A172 (cell line): ENCODE results near the gene BACH2. TPM values are rescaled to one million over a fixed set of nuclear protein-coding genes. Genes with fewer than 3 reads are reported as not detected.
"Not testable (repeated sequence)": the region's sequence is repeated elsewhere in the genome, so short reads cannot be mapped to it uniquely, and the experiment has no call there.

Source experiments
- DNase-seq: peaks from one replicate; pipeline ENCODE4 v3.0.0-alpha.2; 2015; ENCODE audit warnings: low spot score
- total RNA-seq: library from RNA; depleted of rRNA; stranded (reverse); fragments of >200 nt; shearing (Covaris generic); gene quantifications from 2 replicates; pipeline ENCODE4 v1.2.3, GENCODE V29; 2014

The BACH2 gene
- total RNA-seq, 1 experiment from 2014 or later = 0.03 TPM

DNA sequence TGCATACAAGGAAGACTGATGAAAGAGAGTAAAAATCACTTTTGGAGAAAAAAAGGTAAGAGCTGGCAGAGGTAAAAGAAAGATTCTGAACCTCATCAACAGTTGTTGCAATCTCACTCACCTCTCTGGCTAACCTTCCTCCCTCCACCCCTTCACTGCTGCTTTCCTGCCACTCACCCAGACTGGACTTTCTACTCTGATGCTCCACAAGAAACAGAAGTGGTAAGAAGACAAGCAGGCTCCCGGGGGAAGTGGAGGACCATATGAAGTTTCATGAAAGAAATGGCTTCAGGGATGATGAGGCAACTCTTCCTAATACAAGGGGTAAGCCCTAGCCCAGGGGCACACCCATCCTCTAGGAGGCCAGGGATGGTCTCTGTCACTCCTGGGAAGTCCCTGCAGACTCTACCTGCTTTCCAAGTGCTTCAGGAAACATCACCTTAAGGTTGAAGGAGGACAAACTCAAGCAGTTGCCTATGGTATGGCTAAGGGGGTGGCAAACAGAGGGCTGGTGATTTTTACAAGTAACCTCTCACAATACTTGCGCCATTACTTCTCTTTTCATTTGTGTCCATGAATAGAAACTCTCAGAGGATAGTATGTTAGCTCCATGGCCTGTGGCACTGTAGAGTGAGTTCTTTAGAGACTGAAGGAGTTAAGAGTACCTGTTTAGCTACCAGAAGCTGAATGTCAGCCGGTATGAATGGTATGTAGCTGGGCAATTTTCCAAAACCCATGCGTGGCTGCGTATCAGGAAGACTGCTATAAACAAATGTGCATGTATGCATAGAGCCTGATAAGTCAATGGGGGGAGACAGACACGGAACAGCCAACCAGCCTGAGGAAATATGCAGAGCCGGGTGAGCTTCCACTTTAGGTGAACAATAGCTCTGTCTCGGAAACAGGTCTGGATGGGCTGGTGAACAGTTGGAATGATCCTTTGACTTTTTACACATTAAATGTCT is 112.0 kb downstream of the BACH2 start:
- peak; percentile 14 for DNase-seq

DNA sequence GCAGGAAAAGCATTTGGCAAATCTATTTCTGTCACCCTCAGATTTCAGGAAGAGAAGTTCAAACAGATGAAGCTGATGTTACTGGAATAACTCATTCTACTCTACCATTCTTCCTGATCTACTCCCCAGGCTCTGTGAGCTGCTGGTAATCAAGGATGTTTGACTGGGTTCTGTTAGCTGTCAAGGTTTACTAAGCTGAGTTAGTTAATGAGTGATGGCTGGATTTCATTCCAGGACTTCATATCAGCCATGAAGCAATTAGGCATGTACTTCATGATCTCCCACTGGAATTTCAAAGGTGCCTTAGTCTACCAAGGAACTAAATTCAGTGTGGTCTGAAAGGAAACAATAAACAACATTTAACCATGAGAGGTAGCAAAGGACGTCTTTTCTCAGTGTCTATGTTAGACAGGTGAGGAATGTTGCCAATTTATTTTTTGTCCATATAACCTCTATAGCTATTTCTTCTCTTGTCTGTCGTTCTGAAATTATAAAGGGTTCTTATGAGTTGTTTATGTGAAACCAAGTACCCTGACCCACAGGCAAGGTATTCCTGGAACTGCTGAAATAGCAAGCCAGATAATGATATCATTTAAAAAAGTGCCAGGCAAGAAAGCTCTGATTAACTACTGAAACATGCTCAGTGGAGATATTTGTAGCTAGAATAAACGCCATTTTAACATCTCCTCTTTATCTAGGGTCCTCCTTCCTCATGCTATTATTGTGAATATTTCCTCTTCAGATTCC is 112.9 kb downstream of the BACH2 start:
- no peak for DNase-seq

DNA sequence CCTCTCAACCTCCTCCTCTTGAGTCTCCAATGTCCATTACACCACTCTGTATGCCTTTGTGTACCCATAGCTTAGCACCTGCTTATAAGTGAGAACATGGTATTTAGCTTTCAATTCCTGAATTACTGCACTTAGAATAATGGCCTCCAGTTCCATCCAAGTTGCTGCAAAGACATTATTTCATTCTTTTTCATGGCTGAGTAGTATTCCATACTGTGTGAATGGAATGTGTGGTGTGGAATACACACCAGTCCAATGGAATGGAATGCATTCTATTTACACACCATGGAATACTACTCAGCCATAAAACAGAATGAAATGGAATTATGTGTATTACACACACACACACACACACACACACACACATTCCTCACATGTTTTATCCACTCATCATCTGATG is 116.1 kb downstream of the BACH2 start:
- no peak for DNase-seq

DNA sequence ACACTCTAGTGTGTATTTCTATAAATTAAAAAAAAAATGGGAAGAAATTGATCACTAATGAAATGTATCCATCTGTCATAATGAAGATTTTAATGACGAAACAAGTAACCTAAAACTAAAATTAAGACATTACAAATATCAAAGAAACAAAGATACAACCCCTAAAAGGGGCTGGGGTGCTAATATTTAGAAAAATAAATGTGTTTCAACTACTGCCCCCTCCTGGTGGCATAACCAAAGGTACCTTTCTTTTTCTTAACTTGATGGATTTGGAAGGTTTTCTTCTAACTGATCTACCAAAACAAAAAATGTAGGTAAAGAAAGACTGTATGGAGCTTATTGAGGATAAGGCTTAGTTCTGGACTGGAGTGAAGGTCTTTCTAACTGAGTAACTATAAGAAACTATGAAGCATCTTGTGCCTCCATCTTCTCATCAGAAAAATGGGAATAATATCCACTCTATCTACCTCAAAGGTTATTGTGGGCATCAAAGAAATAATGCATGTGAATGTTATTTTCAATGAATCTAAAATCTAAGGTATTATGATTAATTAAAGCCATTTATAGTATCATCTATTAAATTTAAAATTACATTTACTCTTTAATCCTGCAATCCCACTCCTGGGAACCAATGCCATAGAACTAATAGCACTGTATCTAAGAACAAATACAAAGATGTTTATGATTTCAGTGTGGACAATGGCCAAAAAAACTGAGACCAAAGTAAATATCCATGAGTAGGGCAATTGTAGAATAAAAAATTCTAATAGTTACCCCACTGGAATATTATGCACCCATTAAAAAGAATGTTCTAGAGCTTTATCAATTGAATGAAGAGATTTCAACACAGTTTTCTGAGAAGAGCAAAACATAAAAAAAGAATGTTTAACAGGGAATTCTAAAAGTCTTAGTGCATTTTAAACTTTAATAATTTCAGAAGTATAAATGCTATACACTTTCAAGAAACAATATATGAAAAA is 117.2 kb downstream of the BACH2 start:
- DNase-seq = peak; percentile 16

DNA sequence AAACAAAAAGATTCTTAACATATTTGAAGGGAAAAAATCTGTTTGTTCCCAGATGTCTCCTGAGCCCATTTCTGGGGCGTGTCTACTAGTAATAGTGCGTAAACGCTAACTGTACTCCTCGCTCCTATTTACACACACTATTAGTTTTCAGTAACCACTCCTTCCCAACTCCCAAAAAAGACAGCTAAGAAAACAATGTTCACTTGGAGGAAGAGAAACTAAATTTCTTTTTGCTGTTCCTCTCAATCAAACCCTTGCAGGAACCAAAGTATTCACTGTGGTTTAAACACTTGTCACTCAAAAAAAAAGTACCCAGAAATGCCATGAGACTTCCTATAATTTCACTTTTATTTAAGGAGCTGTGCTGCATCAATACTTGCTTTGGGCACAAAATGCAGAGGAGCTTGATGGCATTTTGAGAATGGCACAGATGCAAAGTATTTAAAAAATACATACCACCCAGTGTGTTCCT is 118.2 kb downstream of the BACH2 start:
- DNase-seq = no peak

DNA sequence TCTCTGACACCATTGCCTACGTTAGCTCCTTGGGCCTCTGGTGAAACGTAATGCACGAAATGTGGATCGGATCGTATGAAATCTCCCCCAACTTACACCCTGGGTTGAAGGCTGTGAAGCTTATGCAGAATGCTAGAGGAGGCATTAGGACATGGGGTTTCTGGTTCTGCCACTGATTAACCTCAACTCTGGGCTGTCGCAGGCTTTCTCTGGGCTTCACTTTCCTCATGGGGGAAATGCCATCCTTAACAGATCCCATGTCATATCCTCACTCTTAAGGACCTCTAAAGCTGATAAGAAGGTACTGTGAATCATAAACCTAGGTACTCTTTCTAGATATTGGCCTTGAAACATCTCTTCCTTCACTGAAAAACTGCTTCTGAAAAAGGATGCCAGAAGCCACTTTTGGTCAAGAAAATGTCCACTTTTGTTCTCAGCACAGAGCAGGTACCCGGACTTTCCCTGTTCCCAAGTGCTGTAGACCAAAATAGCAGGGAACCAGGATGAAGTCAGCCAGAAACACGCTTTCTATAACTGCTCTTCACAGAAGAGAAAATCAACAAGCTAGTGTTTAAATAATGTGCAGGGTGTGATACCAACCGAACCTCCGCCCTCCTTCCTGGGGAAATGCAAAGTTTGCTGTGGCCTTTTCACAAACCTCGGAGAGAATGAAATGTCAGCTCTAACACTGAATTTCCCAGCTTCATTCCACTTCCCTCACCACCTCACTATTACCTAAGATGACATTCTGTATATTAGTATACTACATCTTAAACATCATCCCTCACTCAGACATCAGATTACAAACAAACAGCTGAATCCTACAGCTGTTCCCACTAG is 118.9 kb downstream of the BACH2 start:
- DNase-seq = no peak

DNA sequence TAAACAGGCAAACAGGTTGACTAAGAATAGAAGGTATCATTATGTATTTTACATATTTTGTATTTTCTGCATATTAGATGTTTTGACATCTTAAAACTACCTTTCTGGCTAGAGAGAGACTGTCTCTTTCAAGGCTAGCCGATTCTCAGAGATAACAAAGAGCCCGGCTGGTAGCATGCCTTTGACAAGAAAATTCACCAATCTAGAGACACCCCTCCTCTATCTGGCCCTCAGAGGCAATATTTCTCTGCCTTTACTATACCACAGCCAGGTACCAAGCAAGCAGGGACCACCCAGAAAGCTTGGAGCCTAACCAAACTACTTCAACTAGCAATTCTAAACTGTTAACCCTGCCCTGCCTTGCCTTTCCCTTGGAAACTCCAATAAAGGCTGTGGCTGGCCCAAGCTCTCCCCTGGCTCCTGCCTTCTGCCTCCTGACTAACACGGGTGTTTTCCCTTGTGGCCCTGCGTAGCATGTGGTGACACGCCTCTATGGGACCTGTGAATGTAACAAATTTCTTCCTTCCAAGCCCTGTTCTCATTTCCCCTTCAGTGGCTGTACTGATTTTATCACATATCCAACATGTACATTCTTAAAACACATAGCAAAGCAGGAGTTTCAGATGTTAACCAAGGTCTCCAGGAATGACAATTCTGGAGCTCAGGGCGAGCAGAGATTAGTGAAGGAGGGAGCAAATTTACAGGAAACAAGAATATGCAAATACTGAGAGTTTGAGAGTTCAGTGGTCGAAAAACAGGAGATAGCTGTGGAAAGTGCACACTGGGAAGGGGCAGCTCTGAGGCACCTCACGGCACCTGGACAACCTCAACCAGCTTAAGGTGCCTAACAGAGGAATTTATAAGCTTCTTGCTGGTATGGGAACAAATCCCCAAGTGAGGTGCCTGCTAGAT is 120.8 kb downstream of the BACH2 start:
- DNase-seq = no peak

DNA sequence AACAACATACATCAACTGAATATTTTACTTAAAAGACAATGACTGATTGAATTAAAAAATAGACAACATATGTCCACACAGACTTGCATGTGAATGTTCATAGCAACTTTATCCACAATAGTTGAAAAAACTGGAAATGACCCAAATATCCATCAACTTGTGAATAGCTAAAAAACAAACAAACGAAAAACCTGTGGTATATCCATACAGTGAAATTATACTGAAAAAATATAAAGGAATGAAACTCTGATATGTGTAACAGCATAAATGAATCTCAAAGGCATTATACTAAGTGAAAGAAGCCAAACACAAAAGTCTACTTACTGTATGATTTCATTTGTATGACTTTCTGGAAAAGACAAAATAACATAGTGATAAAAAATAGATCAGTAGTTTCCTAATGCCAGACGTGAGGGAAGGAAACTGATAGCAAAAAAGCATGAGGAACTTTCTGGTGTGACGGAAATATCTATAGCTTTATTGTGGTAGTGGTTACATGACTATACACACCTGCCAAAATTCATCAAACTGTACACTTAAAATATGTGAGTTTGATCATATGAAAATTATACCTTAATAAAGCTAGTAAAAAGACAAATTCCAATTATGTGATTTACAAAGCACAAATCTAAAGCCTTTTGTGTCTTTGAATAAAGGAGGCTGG is 123.2 kb downstream of the BACH2 start:
- DNase-seq = no peak

DNA sequence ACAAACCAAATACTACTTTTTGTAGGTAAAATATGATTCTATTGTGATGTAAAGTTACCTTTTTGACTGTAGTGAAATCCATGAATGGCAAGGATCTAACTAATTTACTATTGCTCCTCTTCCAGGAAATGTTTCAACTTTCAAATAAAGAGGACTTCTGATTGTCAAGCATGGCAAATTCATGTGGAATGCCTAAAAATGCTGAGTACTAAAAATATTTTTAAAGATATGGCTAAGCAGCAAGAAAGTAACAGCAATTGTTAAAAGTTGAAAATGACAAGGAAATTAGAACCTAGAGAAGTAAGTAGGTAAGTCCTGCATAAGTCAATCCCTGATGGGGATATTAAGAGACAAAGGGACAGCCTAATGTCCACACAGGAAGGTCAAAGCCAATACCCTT is 126.0 kb downstream of the BACH2 start:
- no peak for DNase-seq

DNA sequence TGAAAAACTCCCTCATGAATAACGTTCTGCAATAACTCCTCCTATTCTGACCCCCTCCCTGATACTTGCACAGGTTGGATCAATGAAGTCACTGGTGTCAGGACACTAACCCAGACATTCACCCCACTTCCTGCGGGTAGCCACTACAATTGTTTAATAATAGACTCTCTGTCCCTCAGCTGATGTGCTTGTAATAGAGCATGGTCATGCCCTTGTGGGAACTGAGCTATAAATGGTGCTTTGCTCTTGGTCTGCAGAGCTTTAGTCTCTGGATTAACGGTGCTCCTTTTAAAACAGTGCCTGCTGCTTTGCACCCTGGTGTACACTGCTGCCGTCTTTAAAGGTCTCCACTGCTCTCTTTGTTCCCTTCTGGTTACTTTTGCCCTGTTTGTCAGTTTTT is 127.3 kb downstream of the BACH2 start:
- peak; percentile 33 for DNase-seq

DNA sequence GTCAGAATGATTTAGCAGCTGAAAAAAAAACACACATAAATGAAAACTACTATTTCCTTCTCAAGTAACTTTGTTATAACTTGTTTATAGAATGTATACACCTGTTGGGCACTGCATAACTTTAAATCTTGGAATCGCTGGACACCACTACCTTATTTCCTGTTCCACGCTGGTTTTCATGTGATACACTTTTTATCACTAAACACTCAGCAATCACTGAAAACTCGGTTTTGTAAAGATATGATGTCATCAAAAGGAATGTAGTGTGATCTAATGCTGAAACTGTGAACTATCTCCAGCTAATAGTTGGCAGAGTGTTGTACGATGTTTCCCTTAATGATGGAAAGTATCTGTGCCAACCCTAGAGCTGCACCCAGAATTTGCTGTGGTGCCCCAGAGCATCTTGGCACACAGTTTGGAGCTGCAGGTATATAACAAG is 127.9 kb downstream of the BACH2 start:
- peak; percentile 62 for DNase-seq

DNA sequence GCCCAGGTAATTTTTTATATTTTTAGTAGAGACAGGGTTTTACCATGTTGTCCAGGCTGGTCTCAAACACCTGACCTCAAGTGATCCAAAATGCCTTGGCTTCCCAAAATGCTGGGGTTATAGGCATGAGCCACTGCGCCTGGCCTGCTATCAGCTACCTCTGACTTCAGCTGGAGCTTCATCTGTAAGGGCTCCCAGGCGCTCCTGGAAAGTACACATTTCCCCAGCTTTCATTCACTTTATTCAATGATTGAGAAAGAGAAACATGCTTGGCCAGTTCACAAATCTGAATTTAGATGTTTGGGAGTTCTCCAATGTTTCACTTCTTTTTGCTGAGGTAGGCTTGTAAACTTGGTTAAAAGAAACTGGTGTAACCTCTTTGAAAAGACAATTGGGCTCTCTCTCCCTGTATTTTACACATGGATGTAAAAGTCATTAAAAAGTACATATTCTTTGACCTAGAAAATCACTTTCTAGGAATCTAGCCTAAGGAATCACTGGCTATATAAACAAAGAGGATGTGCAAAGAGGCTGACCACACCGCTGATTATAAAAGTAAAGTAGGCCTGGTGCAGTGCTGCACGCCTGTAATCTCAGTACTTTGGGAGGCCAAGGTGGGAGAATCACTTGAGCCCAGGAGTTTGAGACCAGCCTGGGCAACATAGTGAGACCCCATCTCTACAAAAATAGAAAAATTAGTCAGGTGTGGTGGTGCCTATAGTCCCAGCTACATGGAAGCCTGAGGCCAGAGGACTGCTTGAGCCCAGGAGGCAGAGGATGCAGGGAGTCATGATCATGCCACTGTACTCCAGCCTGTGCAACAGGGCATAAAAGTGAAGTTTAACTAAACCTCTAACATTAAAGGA is 128.9 kb downstream of the BACH2 start:
- no peak for DNase-seq

DNA sequence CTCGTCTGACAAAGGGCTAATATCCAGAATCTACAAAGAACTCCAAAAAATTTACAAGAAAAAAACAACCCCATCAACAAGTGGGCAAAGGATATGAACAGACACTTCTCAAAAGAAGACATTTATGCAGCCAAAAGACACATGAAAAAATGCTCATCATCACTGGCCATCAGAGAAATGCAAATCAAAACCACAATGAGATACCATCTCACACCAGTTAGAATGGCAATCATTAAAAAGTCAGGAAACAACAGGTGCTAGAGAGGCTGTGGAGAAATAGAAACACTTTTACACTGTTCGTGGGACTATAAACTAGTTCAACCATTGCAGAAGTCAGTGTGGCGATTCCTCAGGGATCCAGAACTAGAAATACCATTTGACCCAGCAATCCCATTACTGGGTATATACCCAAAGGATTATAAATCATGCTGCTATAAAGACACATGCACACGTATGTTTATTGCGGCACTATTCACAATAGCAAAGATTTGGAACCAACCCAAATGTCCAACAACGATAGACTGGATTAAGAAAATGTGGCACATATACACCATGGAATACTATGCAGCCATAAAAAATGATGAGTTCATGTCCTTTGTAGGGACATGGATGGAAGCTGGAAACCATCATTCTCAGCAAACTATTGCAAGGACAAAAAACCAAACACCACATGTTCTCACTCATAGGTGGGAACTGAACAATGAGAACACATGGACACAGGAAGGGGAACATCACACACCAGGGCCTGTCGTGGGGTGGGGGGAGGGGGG is 130.3 kb downstream of the BACH2 start:
- not testable (repeated sequence) for DNase-seq

DNA sequence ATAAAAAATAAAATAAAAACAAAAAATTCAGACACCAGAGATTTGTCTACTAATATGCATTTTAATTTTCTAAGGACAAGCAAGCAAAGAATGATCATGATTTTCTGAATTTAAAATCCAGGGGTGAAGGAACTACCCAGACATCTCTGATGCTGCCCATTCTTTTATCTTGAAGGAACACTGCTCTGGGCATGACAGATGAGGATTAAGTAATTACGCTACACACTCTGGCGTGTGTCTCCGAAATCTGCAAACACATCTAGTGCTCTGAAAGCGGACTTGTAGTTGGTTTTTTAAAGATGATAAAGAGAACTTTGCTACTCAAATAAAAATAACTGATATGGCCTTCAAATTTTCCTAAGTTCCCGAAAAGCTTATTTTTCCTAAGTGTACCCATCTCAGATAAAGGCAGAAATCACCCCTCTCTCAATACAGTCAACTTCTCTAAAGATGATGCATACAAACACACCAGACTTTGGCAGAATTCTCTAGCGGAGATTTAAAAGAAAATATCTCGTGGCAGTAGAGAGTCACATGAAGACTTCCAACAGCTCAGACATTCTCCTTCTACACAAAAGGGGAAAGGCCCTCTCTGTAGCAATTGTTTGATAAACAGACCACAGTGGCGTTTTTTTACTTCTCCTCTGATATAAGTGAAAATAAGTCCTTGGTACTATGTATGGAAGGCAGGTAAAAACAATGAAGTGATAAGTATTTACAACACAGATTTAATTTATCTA is 133.8 kb downstream of the BACH2 start:
- no peak for DNase-seq

DNA sequence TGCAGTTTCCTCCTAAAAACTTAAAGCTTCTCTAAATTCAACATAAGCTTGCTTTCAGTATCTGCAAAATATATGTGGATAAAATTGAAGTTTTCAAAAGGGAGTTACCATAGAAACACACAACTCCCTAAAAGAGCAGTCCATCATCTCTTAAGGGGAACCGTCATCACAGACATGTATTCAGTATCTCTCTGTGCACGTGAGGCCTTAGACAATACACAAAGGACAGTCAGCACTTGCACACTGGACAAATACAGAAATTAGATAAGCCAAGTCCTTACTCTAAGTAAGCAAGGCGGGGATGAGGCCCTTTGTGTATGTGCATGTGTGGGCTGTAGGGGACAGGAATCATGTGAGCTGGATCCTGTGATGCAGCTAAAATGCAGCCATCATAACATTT is 136.6 kb downstream of the BACH2 start:
- DNase-seq = no peak

DNA sequence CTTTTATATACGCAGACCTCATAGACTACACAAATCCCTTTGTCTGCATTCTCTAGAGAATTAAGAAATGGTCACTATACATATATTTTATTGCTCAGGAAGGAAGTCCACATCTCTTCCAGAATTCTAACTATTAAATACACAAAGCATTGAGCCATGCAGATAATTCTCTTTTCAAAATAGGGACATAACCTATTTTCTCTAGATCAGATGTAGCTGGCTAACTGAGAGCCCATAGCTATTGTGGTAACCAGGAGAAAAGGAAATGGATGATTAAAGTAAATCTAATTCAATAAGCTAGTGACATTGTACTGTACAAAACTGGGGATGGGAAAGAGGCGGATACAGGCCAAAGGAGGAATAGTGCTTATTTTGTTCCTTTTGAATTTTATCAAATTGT is 137.2 kb downstream of the BACH2 start:
- no peak for DNase-seq
